HCT116 (cell line): ENCODE results near the gene ADD3.

ENCODE experiments used
- CBX3 ChIP-seq: IDR thresholded peaks from 2 replicates; pipeline ENCODE4 v1.6.1; 2012; ENCODE audit warnings: low read depth
- EGR1 ChIP-seq: IDR thresholded peaks from 2 replicates; pipeline ENCODE4 v1.6.1; 2012; ENCODE audit warnings: low read depth
- ELF1 ChIP-seq: IDR thresholded peaks from 2 replicates; pipeline ENCODE4 v1.6.1; 2012; ENCODE audit warnings: low read depth, borderline replicate concordance
- EZH2 ChIP-seq: fragments of 200-600 bp; sonication (generic); IDR thresholded peaks from 2 replicates; pipeline ENCODE4 v1.6.1; 2017; ENCODE audit warnings: antibody characterized with exemption, mixed run types
- EZH2phosphoT487 ChIP-seq: fragments of 200-600 bp; IDR thresholded peaks from 2 replicates; pipeline ENCODE4 v1.6.1; 2018; ENCODE audit warnings: antibody characterized with exemption, borderline replicate concordance
- JUND ChIP-seq: IDR thresholded peaks from 2 replicates; pipeline ENCODE4 v1.6.1; 2012
- POLR2A ChIP-seq: IDR thresholded peaks from 2 replicates; pipeline ENCODE4 v1.7.0; 2011; ENCODE audit warnings: borderline replicate concordance; ENCODE audit not compliant: insufficient read depth, insufficient read length; ENCODE audit errors: extremely low read depth
- POLR2AphosphoS5 ChIP-seq: IDR thresholded peaks from 2 replicates; pipeline ENCODE4 v1.6.1; 2011; ENCODE audit warnings: mild to moderate bottlenecking, low read depth, low read length, moderate library complexity
- RAD21 ChIP-seq: IDR thresholded peaks from 2 replicates; pipeline ENCODE4 v1.6.1; 2012; ENCODE audit warnings: low read depth, mild to moderate bottlenecking
- REST ChIP-seq: IDR thresholded peaks from 2 replicates; pipeline ENCODE4 v1.6.1; 2012; ENCODE audit warnings: low read depth
- SP1 ChIP-seq: IDR thresholded peaks from 2 replicates; pipeline ENCODE4 v1.6.1; 2012; ENCODE audit warnings: low read depth
- TF ChIP-seq, protein P1 (sequence below), 3 experiments: fragments of 200-600 bp in 1 of 3; sonication (generic) in 1 of 3; IDR thresholded peaks in 2 of 3; conservative IDR thresholded peaks in 1 of 3; 2 replicates each; pipeline ENCODE4 v1.5.1; 2012 to 2017; ENCODE audit warnings: low read depth in 2 of 3, low read length in 2 of 3, antibody characterized with exemption in 1 of 3, borderline replicate concordance in 1 of 3, control low read depth in 1 of 3, mild to moderate bottlenecking in 1 of 3, mixed read lengths in 1 of 3, mixed run types in 1 of 3, moderate library complexity in 1 of 3; ENCODE audit not compliant: insufficient read depth in 1 of 3
- TF ChIP-seq, protein P2 (sequence below): IDR thresholded peaks from 2 replicates; pipeline ENCODE4 v1.6.1; 2011; ENCODE audit warnings: mild to moderate bottlenecking, low read length, moderate library complexity; ENCODE audit not compliant: insufficient replicate concordance; ENCODE audit errors: extremely low read depth

DNA sequence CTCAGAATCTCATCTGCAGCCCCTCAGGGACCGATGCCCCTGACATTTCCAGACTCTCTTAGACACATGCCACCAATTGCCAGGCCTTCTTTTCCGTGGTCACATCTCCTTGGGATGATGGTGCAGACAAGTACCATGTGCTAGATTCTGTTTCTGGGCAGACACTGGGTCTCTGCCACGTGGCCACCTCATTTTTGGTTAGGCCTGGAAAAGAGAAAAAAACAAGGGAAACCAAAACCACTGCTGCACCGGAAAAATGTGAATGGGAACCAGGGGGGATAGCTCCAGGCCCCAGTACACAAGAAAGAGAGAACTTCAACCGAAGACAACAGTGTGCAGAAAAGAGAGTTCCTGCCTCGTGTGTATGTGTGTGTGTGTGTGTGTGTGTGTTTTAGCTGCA is 176.6 kb downstream of the ADD3 start:
- no peak for TF ChIP-seq CBX3
- TF ChIP-seq EZH2 = no peak
- no peak for TF ChIP-seq REST
- no peak for TF ChIP-seq JUND
- TF ChIP-seq RAD21 = no peak
- TF ChIP-seq, protein P1, sequence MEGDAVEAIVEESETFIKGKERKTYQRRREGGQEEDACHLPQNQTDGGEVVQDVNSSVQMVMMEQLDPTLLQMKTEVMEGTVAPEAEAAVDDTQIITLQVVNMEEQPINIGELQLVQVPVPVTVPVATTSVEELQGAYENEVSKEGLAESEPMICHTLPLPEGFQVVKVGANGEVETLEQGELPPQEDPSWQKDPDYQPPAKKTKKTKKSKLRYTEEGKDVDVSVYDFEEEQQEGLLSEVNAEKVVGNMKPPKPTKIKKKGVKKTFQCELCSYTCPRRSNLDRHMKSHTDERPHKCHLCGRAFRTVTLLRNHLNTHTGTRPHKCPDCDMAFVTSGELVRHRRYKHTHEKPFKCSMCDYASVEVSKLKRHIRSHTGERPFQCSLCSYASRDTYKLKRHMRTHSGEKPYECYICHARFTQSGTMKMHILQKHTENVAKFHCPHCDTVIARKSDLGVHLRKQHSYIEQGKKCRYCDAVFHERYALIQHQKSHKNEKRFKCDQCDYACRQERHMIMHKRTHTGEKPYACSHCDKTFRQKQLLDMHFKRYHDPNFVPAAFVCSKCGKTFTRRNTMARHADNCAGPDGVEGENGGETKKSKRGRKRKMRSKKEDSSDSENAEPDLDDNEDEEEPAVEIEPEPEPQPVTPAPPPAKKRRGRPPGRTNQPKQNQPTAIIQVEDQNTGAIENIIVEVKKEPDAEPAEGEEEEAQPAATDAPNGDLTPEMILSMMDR (IDR thresholded peaks at IDR 0.05 in 2 of 3, conservative IDR thresholded peaks at IDR 0.05 in 1 of 3; ENCODE audit: borderline replicate concordance in 1 of 3, insufficient read depth in 1 of 3, low read depth in 2 of 3, low read length in 2 of 3) = no peak
- no peak for TF ChIP-seq POLR2AphosphoS5
- no peak for TF ChIP-seq POLR2A
- TF ChIP-seq, protein P2, sequence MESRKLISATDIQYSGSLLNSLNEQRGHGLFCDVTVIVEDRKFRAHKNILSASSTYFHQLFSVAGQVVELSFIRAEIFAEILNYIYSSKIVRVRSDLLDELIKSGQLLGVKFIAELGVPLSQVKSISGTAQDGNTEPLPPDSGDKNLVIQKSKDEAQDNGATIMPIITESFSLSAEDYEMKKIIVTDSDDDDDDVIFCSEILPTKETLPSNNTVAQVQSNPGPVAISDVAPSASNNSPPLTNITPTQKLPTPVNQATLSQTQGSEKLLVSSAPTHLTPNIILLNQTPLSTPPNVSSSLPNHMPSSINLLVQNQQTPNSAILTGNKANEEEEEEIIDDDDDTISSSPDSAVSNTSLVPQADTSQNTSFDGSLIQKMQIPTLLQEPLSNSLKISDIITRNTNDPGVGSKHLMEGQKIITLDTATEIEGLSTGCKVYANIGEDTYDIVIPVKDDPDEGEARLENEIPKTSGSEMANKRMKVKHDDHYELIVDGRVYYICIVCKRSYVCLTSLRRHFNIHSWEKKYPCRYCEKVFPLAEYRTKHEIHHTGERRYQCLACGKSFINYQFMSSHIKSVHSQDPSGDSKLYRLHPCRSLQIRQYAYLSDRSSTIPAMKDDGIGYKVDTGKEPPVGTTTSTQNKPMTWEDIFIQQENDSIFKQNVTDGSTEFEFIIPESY = no peak
- no peak for TF ChIP-seq SP1
- TF ChIP-seq ELF1 = no peak
- no peak for TF ChIP-seq EGR1
- no peak for TF ChIP-seq EZH2phosphoT487
